Stimulated activated naive CD4-positive, alpha-beta T cell (primary cell): ENCODE measurements around the gene CHCHD6.

Experiments used
- DNase-seq, 6 experiments: peaks; one replicate each; lab custom pipeline; 2025; lab: John Stamatoyannopoulos, UW

The CHCHD6 gene

DNA sequence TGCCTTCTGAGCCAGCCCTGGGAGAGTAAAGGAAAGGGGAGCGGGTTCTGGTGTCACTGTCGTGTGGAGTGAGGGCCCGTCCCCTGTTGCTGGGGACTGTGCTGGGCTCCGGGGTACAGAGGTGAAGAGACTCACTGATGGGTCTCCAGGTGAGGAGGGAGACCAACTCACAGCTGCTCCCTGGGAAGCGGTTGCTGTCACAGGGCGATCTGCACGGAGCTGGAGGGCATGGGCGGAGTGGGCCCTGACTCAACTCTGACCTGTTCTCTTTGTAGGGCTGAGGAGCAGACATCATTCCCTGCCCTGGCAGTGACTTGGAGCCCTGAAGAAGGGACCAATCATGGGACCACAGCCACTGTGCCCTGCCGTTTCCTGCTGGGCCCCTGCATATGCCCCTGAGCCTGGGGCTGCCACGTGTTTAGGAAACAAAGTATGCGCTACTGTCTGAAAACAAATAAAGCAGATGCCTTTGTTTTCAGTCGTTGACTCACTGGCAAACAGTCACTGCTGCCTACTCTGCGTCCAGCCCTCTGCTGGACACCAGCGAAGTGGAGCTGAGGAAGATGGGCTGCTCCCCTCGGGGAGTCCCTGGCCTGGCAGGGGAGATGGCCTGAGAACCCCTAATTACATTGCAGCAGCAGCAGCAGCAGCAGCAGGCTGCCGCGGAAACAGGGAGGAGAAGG is 256.0 kb downstream of the CHCHD6 start:
- no peak for DNase-seq

DNA sequence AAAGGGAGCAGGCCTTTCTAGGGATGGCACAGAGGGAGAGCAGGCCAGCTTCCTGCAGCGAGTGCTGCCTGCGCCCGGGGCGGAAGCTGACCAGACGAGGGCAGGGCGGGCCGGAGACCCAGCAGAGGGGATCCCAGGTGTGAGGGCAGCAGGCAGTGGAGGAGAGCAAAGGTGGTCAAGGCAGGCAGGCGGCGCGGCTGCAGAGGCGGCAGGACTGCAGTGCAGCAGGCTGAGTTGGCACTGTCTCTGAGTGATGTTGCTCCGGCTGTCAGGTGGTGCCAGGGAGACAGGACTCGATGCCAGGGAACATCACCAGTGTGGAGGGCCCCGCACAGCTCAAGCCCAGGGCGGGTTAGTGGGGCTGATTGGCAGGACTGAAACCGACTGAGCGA is 256.6 kb downstream of the CHCHD6 start:
- DNase-seq, result no peak

GRCh38 chr3:126961191-126961790 is 257.3 kb downstream of the CHCHD6 start:
- DNase-seq, result no peak

DNA sequence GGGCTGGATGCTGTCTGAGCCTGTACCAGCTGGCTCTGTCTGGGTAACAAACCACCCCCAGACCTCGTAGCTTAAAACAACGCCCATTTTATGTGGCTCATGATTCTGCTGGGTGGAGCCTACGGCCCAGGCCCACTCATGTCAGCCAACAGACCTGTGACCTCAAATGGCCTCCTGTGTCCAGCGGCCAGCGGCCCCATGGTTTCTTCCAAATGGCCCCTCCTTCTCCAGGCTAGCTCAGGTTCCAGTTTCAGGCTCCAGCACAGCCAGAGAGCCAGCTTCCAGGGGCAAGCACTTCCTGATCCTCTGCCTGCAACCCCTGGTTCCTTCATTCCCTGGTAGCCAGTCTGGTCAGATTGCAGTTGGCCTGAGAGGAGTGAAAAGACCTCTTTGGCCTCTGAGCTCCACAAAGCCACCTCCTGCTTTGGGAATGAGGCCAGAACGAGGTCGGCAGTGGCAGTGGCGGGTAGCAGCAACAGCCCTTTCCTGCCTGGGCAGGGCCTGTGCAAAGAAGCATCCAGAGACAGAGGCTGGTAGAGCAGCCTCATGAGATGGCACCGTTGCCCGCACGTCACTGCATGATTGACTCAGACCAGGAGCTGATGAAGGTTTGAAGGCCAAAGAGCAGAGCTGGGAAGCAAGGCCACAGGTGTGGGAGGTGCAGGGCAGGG is 257.9 kb downstream of the CHCHD6 start:
- DNase-seq, result no peak

GRCh38 chr3:126962756-126963155 is 258.7 kb downstream of the CHCHD6 start:
- DNase-seq, result no peak

DNA sequence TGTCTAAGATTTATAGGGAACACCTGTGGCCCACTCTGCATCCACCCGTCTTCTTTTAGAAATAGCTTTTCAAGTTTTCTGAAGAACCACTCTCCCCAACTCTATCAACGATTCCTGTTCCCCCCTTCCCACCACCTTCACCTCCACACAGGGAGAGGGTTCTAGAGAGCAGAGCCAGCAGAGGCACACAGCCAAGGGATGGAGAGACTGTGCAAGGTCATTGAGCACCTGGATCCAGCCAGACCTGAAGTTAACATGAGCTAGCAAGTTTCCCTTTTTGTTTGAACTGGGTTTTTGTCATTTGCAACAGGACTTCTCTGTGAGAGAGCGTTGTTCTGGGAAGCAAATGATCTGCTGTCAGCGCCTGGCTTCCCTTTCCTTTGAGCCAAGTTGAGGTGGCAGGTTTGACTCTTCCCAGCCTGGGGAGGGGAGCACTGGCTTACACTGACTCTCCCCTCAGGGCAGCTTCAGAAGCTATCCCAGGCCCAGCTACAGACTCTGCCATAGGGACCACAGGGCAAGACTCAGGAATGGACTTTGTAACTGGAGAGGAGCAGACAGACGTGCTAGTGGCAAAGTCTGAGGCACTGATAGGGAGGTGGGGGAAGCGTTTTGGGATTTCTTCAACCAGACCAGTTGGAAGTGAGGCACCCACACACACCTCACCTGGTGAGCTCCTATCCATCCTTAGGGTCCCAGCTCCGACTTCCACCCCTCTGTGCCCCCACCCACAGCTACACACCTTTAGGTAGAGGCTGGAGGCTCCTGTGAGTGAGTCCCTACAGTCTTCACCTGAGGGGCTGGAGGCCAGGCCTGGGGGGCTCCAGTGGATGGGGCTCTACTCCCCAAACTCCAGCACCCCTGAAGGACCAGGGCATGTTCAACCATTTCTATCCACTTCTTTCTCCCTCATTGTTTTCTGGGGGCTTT is 259.5 kb downstream of the CHCHD6 start:
- no peak for DNase-seq

GRCh38 chr3:126964261-126964660 is 260.2 kb downstream of the CHCHD6 start:
- no peak for DNase-seq

- DNase-seq, result no peak
Measured at GRCh38 chr3:126964950-126965349, 260.9 kb downstream of the CHCHD6 start.

DNA sequence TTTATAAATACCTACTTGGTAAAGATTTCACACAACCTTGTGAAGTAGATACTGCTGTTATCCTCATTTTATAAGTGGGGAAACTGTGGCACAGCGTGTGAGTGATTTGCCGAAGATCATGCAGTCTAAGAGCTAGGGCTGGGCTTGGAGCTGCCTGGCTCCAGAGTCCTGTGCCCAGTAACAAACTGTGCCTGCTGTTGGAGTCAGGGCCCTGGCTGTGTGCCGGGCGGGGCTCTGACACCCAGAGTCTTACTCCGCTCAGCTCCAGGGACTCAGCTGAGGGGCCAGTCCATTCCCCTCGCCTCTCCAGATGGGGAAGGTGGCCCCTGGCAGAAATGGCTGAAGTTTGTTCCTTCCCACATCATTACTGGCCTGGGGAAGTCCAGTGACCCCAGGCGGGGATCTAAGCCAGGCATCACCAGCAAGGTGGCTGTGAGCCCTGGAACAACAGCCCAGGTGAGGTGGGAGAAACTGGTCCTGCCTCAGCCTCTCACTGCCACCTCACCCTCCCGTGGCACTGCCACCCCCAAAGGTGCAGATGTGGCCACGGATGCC is 261.6 kb downstream of the CHCHD6 start:
- no peak for DNase-seq

GRCh38 chr3:126967386-126967785 is 263.3 kb downstream of the CHCHD6 start:
- DNase-seq, result no peak

DNA sequence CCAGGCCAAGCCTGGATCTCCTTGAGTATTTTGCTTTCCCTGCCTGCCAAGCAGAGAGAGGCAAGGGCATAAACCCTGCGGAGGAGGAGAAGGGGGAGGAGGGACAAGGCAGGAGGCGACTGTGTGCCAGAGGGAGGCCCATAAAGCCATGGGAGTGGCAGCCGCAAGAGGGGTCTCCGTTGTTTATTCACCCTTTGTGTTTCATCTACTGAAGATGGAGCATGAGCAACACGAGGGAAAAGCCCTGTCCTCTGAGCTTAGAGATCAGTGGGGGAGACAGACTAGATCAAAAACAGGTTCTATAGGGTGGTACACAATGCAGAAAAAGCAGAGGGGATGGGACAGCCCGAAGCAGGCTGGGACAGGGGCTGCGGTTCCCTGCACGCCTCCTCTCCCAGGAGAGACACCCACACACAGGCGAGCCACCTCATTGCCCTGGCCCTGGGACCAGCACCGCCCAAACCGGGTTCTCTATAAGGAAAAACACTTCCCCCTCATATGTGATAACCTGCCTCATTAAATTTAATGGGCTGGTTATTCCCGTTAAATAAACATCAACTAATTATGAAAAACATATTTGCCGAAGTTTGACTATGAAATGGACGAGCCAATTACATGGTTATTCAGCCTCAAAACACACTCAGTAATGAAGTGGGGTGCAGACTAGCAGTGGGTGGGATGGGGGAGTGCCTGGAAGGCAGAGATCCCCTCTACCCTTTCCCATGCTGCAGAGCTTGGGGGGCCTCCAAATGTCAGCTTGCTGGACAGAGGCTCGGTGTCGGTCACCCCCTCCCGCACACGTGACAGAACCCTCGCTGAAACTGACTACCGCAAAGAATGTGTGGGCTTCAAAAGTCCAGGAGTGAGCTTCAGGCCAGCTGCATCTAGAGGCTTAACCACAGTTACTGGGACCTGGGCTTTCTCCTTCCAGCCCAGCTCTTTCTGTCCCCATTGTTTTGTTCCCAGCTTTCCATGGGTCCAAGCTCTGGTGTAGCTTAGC is 264.7 kb downstream of the CHCHD6 start:
- no peak for DNase-seq

- no peak for DNase-seq
Measured at GRCh38 chr3:126969586-126969985, 265.5 kb downstream of the CHCHD6 start.

- DNase-seq, result no peak
Measured at GRCh38 chr3:126970101-126970500, 266.1 kb downstream of the CHCHD6 start.

DNA sequence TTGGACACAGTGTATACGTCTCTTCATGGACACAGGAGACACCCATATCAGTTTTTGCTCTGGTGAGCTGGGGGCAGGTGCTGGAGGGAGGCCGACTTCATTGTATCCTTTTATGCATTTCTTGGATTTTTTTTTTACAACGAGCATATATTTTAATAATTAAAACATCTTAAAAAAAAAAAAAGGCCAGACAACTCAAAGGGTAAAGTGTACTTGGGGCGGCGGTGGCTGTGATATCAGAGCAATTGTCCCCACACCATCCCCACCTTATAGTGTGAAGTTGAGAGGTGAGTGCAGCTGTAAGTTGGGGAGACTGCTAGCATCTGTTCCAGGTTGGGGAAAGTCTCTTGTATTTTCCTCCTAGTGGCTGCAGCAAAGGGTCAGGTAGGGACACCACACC is 266.9 kb downstream of the CHCHD6 start:
- DNase-seq, result no peak

- no peak for DNase-seq
Measured at GRCh38 chr3:126971891-126972351, 267.9 kb downstream of the CHCHD6 start.

GRCh38 chr3:126972866-126973265 is 268.8 kb downstream of the CHCHD6 start:
- no peak for DNase-seq

GRCh38 chr3:126973814-126974213 is 269.8 kb downstream of the CHCHD6 start:
- DNase-seq, result no peak

DNA sequence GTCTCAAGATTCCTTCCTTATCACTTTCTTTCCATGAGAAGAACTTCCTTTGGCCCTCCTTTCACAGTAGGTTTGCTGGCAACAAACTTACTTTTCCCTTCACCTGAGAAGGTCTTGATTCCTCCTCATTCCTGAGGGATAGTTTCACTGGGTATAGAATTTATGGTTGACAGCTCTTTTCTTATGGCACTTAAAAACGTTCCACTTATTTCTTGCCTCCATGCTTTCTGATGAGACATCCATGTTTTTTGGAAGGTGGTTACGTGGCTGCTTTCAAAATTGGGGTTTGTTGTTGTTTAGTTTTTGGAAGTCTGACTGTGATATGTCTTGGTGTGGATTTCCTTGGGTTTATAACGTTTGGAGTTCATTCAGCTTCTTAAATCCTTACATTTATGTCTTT is 270.7 kb downstream of the CHCHD6 start:
- no peak for DNase-seq

GRCh38 chr3:126976906-126977305 is 272.9 kb downstream of the CHCHD6 start:
- no peak for DNase-seq

- no peak for DNase-seq
Measured at GRCh38 chr3:126977821-126978220, 273.8 kb downstream of the CHCHD6 start.

- DNase-seq, result no peak
Measured at GRCh38 chr3:126978291-126978690, 274.3 kb downstream of the CHCHD6 start.
